Measurements from ENCODE around the gene USP19. TPM values are rescaled to one million over a fixed set of nuclear protein-coding genes. Genes with fewer than 3 reads are reported as not detected.

Gene USP19
- total and polyA plus RNA-seq, 4 donors = 8.1 to 39.6 (median 27.4) TPM

DNA sequence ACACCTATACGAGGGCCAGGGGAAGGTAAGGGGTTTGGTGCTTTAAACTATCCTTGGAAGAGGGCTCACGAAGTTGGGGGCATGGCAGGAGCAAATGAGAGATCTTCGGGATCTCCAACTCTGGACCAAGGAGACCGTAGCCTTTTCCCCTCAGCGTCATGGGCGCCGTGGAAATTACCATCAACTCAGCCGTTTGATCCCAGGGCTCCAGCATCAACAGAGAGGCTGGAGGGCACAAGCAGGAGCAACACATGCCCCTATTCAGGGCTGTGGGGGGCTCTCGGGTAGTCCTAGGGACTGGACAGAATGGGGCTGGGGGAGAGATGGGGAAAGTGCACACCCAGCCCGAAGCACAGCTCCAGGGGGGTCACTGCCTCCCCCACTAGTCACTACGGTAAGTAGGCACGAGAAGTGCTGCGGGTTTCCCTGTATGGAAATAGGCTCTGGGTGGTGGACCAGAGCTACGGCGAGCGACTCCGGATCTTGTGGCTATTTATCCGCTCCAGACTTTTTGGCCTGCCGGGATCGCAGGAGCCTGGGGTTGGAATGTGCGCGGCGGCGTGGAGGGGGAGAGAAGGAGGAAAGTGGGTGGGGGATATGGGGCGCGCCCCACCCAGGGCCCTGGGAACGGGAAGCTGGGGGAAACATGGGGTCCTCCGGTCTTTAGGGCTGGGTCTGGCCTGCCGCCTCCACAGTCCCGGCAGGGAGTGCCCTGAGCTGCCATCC lies 12.8 kb upstream of the USP19 start (continued):
- TF ChIP-seq, protein P1, sequence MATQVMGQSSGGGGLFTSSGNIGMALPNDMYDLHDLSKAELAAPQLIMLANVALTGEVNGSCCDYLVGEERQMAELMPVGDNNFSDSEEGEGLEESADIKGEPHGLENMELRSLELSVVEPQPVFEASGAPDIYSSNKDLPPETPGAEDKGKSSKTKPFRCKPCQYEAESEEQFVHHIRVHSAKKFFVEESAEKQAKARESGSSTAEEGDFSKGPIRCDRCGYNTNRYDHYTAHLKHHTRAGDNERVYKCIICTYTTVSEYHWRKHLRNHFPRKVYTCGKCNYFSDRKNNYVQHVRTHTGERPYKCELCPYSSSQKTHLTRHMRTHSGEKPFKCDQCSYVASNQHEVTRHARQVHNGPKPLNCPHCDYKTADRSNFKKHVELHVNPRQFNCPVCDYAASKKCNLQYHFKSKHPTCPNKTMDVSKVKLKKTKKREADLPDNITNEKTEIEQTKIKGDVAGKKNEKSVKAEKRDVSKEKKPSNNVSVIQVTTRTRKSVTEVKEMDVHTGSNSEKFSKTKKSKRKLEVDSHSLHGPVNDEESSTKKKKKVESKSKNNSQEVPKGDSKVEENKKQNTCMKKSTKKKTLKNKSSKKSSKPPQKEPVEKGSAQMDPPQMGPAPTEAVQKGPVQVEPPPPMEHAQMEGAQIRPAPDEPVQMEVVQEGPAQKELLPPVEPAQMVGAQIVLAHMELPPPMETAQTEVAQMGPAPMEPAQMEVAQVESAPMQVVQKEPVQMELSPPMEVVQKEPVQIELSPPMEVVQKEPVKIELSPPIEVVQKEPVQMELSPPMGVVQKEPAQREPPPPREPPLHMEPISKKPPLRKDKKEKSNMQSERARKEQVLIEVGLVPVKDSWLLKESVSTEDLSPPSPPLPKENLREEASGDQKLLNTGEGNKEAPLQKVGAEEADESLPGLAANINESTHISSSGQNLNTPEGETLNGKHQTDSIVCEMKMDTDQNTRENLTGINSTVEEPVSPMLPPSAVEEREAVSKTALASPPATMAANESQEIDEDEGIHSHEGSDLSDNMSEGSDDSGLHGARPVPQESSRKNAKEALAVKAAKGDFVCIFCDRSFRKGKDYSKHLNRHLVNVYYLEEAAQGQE (IDR thresholded peaks at IDR 0.05) = no peak
- TF ChIP-seq, protein P2, sequence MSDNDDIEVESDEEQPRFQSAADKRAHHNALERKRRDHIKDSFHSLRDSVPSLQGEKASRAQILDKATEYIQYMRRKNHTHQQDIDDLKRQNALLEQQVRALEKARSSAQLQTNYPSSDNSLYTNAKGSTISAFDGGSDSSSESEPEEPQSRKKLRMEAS (IDR thresholded peaks at IDR 0.05) = no peak
- TF ChIP-seq FOXA2 (IDR thresholded peaks at IDR 0.05) = no peak
- no peak for TF ChIP-seq TAF1 (conservative IDR thresholded peaks at IDR 0.05)
- TF ChIP-seq YY1 (IDR thresholded peaks at IDR 0.05) = peak; percentile 27

DNA sequence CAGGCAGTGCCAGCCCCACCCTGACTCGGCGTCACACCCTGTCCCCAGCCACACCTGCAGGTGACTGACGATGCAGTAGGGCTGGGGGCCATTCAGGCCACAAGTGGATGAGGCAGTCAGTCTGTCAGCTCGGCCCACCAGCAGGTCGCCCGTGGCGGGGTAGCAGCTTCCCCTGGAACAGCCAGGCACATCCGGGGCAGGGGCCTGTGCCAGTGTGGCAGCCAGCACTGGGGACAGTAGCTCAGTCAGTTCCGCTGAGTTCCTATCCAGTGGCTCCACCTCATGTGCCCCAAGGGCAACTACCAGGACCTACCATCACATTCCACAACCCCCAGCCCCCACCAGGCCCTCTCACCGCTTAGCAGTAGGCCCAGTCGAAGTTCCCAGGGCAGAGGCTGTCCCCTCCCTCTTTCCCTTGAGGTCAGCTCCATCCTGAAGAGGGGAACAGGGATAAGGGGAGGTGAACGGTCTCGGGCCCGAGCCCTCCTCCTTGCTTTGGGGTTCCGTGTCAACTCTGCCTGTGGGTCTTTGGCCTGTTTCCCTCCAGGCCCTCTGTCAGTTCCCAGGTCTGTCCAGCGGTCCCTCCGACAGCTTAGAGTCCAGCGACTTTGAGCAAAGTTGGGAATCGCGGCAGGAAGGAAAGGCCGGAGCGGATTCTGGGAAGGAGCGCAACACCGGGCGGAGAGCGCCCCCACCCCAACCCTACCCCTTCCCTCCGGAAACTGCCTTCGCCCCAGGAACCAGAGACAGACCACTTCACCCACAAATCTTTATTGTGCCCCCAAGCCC lies 12.0 kb upstream of the USP19 start, which contains the start of gene LAMB2:
Gene LAMB2 (minus strand): TSS at position 614 of the 789 bp plus-strand sequence. CDS start 183 bp downstream, at position 431.
- TF ChIP-seq, protein P1 (IDR thresholded peaks at IDR 0.05) = peak; percentile 30
- TF ChIP-seq NR2F2 (IDR thresholded peaks at IDR 0.05) = peak; percentile 7
- no peak for TF ChIP-seq YY1 (IDR thresholded peaks at IDR 0.05)
- no peak for TF ChIP-seq FOXA1 (IDR thresholded peaks at IDR 0.05)
- TF ChIP-seq EGR1 (IDR thresholded peaks at IDR 0.05; ENCODE audit: low read depth in 2 of 2) = no peak
- peak; percentile 10 for TF ChIP-seq SP1 (IDR thresholded peaks at IDR 0.05)
- no peak for TF ChIP-seq RAD21 (IDR thresholded peaks at IDR 0.05)
- peak; percentile 53 to 57 for TF ChIP-seq HNF4A (conservative IDR thresholded peaks at IDR 0.05)
- TF ChIP-seq JUND (IDR thresholded peaks at IDR 0.05) = no peak
- TF ChIP-seq HNF4G (IDR thresholded peaks at IDR 0.05) = no peak
- TF ChIP-seq TAF1 (conservative IDR thresholded peaks at IDR 0.05) = no peak
- TF ChIP-seq RXRA (IDR thresholded peaks at IDR 0.05) = peak in 1 of 2 donors; percentile 8
- TF ChIP-seq FOXA2 (IDR thresholded peaks at IDR 0.05) = no peak
- TF ChIP-seq CTCF (IDR thresholded peaks at IDR 0.05; ENCODE audit: low read depth, low read length, missing input control) = no peak
- TF ChIP-seq GABPA (IDR thresholded peaks at IDR 0.05 in 1 of 2, conservative IDR thresholded peaks at IDR 0.05 in 1 of 2) = peak in 1 of 2 donors; percentile 39
- peak within 1 kb of the TSS; percentile 35 to 79 for H3K9ac ChIP-seq (ENCODE audit: low read depth in 1 of 2, low read length in 2 of 2)
- 11% methylated on average over 28 of the region's 28 CpGs for WGBS
- H3K4me3 ChIP-seq (ENCODE audit: low read depth in 1 of 3, low read length in 3 of 3) = peak within 1 kb of the TSS; percentile 59 to 93 (median 69)
- peaks cover 0 to 10% (median 0%) of the 10 kb centered on the region in 4 donors for H3K36me3 ChIP-seq (ENCODE audit: control insufficient read depth in 4 of 4, insufficient read depth in 3 of 4, low read depth in 1 of 4, low read length in 3 of 4)
- no peaks in the 10 kb centered on the region for H3K27me3 ChIP-seq (ENCODE audit: control insufficient read depth in 4 of 4, insufficient read depth in 4 of 4, low read length in 3 of 4)
- H3K4me1 ChIP-seq (ENCODE audit: control insufficient read depth in 4 of 4, insufficient read depth in 4 of 4, low read length in 3 of 4) = peaks cover 2 to 57% (median 51%) of the 10 kb centered on the region in 4 donors
- DNase-seq (ENCODE audit: low spot score) = peak; percentile 61
- H3K9me3 ChIP-seq (ENCODE audit: control insufficient read depth in 4 of 4, low read length in 3 of 4) = no peaks in the 10 kb centered on the region
- H3K27ac ChIP-seq (ENCODE audit: low read depth in 1 of 2, low read length in 2 of 2) = peak within 1 kb of the TSS; percentile 52 to 60
